ENCODE results near the gene SNTA1. TPM values are rescaled to one million over a fixed set of nuclear protein-coding genes. Genes with fewer than 3 reads are reported as not detected.

Gene SNTA1
- polyA plus RNA-seq, 1 of the 3 experiments (the other 2 are of a cell fraction) = 11.2 TPM

DNA sequence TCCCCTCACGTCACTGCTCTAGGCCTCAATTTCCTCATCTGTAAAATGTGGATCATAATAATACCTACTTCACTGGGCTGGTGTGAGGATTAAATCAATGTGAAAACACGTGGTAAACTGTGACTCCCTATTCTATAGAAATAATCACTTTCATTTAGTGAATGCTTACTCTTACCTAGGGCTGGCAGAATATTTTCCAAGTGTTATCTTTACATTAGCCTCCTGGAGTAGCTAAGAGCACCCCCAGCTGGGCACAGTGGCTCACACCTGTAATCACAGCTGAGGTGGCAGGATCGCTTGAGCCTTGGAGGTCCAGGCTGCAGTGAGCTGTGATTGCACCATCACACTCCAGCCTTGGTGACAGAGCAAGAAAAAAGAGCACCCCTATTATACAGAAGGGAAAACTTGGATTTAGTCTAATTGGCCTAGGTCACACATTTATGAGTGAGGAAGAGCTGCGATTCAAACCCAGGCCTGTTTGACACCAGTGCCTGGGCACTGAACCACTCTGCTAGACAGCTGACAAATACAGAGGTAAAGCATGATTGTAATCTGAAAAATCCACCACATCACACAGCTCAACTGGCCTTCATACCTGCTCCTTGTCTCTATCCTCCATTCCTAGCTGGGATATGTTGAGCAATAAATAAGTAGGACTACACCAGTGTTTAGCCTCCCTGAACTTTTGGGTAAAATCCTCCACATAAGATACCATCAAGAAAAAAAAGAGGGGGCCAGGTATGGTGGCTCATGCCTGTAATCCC lies 1.4 kb upstream of the SNTA1 start:
- Histone ChIP-seq H3K79me2 (ENCODE audit: insufficient read depth) (no peaks in the 10 kb centered on the region), H3K4me1 (ENCODE audit: control insufficient read depth in 1 of 2, insufficient read depth in 2 of 2, low read depth in 1 of 2, low read length in 1 of 2) (peaks cover 0 to 13% of the 10 kb centered on the region in 2 experiments; a peak in 1 of 4 replicates), H2AFZ (ENCODE audit: low read depth) (no peak overlapping the region), H3K9ac (no peak overlapping the region), H3K9me2 (no peaks in the 10 kb centered on the region), H4K20me1 (ENCODE audit: insufficient read depth) (no peaks in the 10 kb centered on the region), H3F3A (replicated peaks; ENCODE audit: insufficient read depth) (peaks cover 4% of the 10 kb centered on the region), H3K4me3 (ENCODE audit: low read depth in 2 of 2, low read length in 1 of 2) (peak overlapping the region in 1 of 2 experiments; percentile 60; a peak in 1 of 4 replicates), H3K27me3 (ENCODE audit: insufficient read depth) (no peaks in the 10 kb centered on the region), H3K36me3 (replicated peaks in 1 of 2; ENCODE audit: control insufficient read depth in 1 of 2, insufficient read depth in 2 of 2, low read length in 1 of 2) (no peaks in the 10 kb centered on the region), H3K27ac (ENCODE audit: low read depth in 2 of 2, low read length in 1 of 2) (no peak overlapping the region), H3K4me2 (peak overlapping the region; percentile 92; the same call in 1 of the 2 replicates), H3K9me3 (no peaks in the 10 kb centered on the region)
- 89% methylated on average over 4 of the region's 4 CpGs for WGBS (ENCODE audit: low lambda C conversion rate)
- TF ChIP-seq FOXJ3 (CRISPR knock-in tag; IDR thresholded peaks at IDR 0.05) (no peak), ELF1 (IDR thresholded peaks at IDR 0.05) (no peak), RAD21 (IDR thresholded peaks at IDR 0.05; ENCODE audit: low read length) (peak; percentile 39; the same call in 1 of the 2 replicates), EZH2phosphoT487 (IDR thresholded peaks at IDR 0.05; ENCODE audit: borderline replicate concordance, low read depth) (no peak), RCOR1 (IDR thresholded peaks at IDR 0.05; ENCODE audit: low read length) (no peak), NRF1 (IDR thresholded peaks at IDR 0.05; ENCODE audit: low read depth, low read length) (no peak), CHD2 (IDR thresholded peaks at IDR 0.05; ENCODE audit: low read length, partially characterized antibody) (no peak), PBX3 (IDR thresholded peaks at IDR 0.05) (no peak), TAF1 (IDR thresholded peaks at IDR 0.05; ENCODE audit: borderline replicate concordance, low read depth, low read length) (no peak), MAX (IDR thresholded peaks at IDR 0.05; ENCODE audit: low read depth) (no peak), SMC3 (IDR thresholded peaks at IDR 0.05; ENCODE audit: low read depth, low read length) (no peak), TCF12 (IDR thresholded peaks at IDR 0.05) (no peak), MXI1 (IDR thresholded peaks at IDR 0.05; ENCODE audit: low read depth, low read length) (no peak), TEAD4 (IDR thresholded peaks at IDR 0.05; ENCODE audit: borderline replicate concordance, insufficient read depth) (no peak), REST (IDR thresholded peaks at IDR 0.05; ENCODE audit: low read depth, low read length) (no peak), GATA2 (CRISPR knock-in tag; IDR thresholded peaks at IDR 0.05) (no peak)
- TF ChIP-seq, protein P1, sequence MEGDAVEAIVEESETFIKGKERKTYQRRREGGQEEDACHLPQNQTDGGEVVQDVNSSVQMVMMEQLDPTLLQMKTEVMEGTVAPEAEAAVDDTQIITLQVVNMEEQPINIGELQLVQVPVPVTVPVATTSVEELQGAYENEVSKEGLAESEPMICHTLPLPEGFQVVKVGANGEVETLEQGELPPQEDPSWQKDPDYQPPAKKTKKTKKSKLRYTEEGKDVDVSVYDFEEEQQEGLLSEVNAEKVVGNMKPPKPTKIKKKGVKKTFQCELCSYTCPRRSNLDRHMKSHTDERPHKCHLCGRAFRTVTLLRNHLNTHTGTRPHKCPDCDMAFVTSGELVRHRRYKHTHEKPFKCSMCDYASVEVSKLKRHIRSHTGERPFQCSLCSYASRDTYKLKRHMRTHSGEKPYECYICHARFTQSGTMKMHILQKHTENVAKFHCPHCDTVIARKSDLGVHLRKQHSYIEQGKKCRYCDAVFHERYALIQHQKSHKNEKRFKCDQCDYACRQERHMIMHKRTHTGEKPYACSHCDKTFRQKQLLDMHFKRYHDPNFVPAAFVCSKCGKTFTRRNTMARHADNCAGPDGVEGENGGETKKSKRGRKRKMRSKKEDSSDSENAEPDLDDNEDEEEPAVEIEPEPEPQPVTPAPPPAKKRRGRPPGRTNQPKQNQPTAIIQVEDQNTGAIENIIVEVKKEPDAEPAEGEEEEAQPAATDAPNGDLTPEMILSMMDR (IDR thresholded peaks at IDR 0.05) = peak; percentile 27; the same call in 1 of the 2 replicates
- TF ChIP-seq, protein P2, sequence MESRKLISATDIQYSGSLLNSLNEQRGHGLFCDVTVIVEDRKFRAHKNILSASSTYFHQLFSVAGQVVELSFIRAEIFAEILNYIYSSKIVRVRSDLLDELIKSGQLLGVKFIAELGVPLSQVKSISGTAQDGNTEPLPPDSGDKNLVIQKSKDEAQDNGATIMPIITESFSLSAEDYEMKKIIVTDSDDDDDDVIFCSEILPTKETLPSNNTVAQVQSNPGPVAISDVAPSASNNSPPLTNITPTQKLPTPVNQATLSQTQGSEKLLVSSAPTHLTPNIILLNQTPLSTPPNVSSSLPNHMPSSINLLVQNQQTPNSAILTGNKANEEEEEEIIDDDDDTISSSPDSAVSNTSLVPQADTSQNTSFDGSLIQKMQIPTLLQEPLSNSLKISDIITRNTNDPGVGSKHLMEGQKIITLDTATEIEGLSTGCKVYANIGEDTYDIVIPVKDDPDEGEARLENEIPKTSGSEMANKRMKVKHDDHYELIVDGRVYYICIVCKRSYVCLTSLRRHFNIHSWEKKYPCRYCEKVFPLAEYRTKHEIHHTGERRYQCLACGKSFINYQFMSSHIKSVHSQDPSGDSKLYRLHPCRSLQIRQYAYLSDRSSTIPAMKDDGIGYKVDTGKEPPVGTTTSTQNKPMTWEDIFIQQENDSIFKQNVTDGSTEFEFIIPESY (IDR thresholded peaks at IDR 0.05; ENCODE audit: borderline replicate concordance, low read depth) = no peak
- ChIA-PET CTCF (interaction anchor here (1.1 to 2.3 kb wide), 6 partner anchors 12 to 223 kb away, joined by 3 to 12 read pairs (median 6); partner anchors contain the start of gene CDK5RAP1), POLR2A (interaction anchor here (1.3 kb wide), 1 partner anchor 44 kb away, joined by 5 read pairs; the partner anchor contains the start of gene CDK5RAP1)
- no peak for DNase-seq

Data from SK-N-SH (cell line).